Mesendoderm (in vitro differentiated cells): ENCODE data around the gene PALLD.
A peak's percentile ranks its signal among the peaks of the same experiment; 100 is the strongest.

Source experiments
- DNase-seq: peaks from one replicate; pipeline ENCODE4 v3.0.0; 2013
- H2AK5ac ChIP-seq: 2 replicates; pipeline ENCODE4 v1.6.1; 2013; ENCODE audit warnings: low read length, inconsistent platforms
- H2BK120ac ChIP-seq: 2 replicates; pipeline ENCODE4 v1.6.1; 2013; ENCODE audit warnings: low read depth, mild to moderate bottlenecking, low read length, moderate library complexity, mixed read lengths
- H2BK15ac ChIP-seq: replicated peaks from 2 replicates; pipeline ENCODE4 v1.6.1; 2013; ENCODE audit warnings: low read depth, mild to moderate bottlenecking, moderate library complexity
- H2BK5ac ChIP-seq: 2 replicates; pipeline ENCODE4 v1.6.1; 2013; ENCODE audit warnings: low read length, inconsistent platforms
- H3K18ac ChIP-seq: 2 replicates; pipeline ENCODE4 v1.6.1; 2013; ENCODE audit warnings: mild to moderate bottlenecking, low read length, mixed read lengths
- H3K23ac ChIP-seq: one replicate; pipeline ENCODE4 v1.6.1; 2013; ENCODE audit warnings: low read length
- H3K27ac ChIP-seq: 2 replicates; pipeline ENCODE4 v1.5.1; 2013; ENCODE audit warnings: low read depth, mild to moderate bottlenecking, inconsistent platforms, low read length, moderate library complexity
- H3K27me3 ChIP-seq: 2 replicates; pipeline ENCODE4 v1.6.1; 2013; ENCODE audit warnings: low read length, control low read depth, mild to moderate bottlenecking, inconsistent platforms; ENCODE audit not compliant: insufficient read depth, poor library complexity
- H3K36me3 ChIP-seq: 2 replicates; pipeline ENCODE4 v1.6.1; 2013; ENCODE audit warnings: low read length, inconsistent platforms; ENCODE audit not compliant: control insufficient read depth, insufficient read depth
- H3K4ac ChIP-seq: one replicate; pipeline ENCODE4 v1.6.1; 2013; ENCODE audit warnings: low read depth, mild to moderate bottlenecking, low read length, moderate library complexity
- H3K4me1 ChIP-seq: 2 replicates; pipeline ENCODE4 v1.6.1; 2013; ENCODE audit warnings: low read depth, low read length, inconsistent platforms; ENCODE audit not compliant: control insufficient read depth
- H3K4me2 ChIP-seq: 2 replicates; pipeline ENCODE4 v1.6.1; 2013; ENCODE audit warnings: low read length
- H3K4me3 ChIP-seq: 2 replicates; pipeline ENCODE4 v1.5.1; 2013; ENCODE audit warnings: mild to moderate bottlenecking, low read length
- H3K56ac ChIP-seq: one replicate; pipeline ENCODE4 v1.6.1; 2013; ENCODE audit warnings: low read length
- H3K79me1 ChIP-seq: 2 replicates; pipeline ENCODE4 v1.6.1; 2013; ENCODE audit warnings: low read length, inconsistent platforms
- H3K79me2 ChIP-seq: 2 replicates; pipeline ENCODE4 v1.6.1; 2013; ENCODE audit warnings: mild to moderate bottlenecking, low read length; ENCODE audit not compliant: control insufficient read depth, insufficient read depth
- H3K9ac ChIP-seq: 2 replicates; pipeline ENCODE4 v1.6.1; 2013; ENCODE audit warnings: low read length, inconsistent platforms
- H4K5ac ChIP-seq: one replicate; pipeline ENCODE4 v1.6.1; 2013; ENCODE audit warnings: low read length
- H4K8ac ChIP-seq: one replicate; pipeline ENCODE4 v1.6.1; 2013; ENCODE audit warnings: low read depth, mild to moderate bottlenecking, control low read depth, low read length, moderate library complexity
- WGBS: extraction: QIAGEN DNeasy Blood & Tissue Kit; methylation state at CpG from one replicate; pipeline ENCODE4 v1.1.7; 2013; ENCODE audit warnings: low lambda C conversion rate, missing lambda C conversion rate; ENCODE audit not compliant: insufficient coverage; ENCODE audit errors: extremely low coverage; 5-methylcytosine and 5-hydroxymethylcytosine counted together

PALLD gene

DNA sequence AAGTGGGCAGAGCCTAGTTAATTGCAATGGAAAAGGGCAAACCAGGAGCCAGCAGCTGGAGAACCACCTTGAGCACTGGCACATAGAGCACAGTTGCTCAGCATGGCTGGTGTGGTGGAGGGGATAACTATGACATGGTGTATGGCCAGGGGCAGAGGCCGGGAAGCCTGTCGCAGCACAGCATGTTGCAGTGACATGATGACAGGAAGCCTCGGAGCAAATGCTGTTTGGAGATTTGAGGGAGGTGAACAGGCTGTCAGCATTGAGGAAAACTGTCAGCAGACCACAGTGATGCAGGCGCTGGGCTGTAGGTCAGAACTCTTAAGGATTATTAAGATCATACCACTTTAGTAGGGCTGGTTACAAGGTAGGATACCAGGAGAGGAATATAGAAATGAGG is 284.5 kb downstream of the PALLD start:
- Histone ChIP-seq H3K9ac (no peak overlapping the region), H3K4me1 (no peaks in the 10 kb centered on the region), H4K8ac (no peak overlapping the region), H2BK5ac (no peak overlapping the region), H3K27ac (no peak overlapping the region), H3K4me2 (no peak overlapping the region), H2AK5ac (no peak overlapping the region), H3K4ac (no peak overlapping the region), H2BK120ac (no peak overlapping the region), H3K4me3 (no peak overlapping the region), H3K27me3 (no peaks in the 10 kb centered on the region), H3K23ac (no peak overlapping the region), H3K56ac (no peak overlapping the region), H3K18ac (no peak overlapping the region), H3K79me2 (no peaks in the 10 kb centered on the region), H4K5ac (no peak overlapping the region), H2BK15ac (no peak overlapping the region), H3K36me3 (no peaks in the 10 kb centered on the region), H3K79me1 (no peaks in the 10 kb centered on the region)
- no CpG with 5 or more reads among the region's 4 CpGs for WGBS
- DNase-seq, result no peak

GRCh38 chr4:168781926-168782325 is 285.1 kb downstream of the PALLD start:
- Histone ChIP-seq H2BK5ac (no peak overlapping the region), H3K79me1 (no peaks in the 10 kb centered on the region), H2AK5ac (no peak overlapping the region), H3K23ac (no peak overlapping the region), H3K56ac (no peak overlapping the region), H3K79me2 (no peaks in the 10 kb centered on the region), H2BK15ac (no peak overlapping the region), H2BK120ac (no peak overlapping the region), H3K27ac (no peak overlapping the region), H3K9ac (no peak overlapping the region), H3K27me3 (no peaks in the 10 kb centered on the region), H3K4ac (no peak overlapping the region), H4K5ac (no peak overlapping the region), H3K4me3 (no peak overlapping the region), H3K36me3 (no peaks in the 10 kb centered on the region), H3K4me2 (no peak overlapping the region), H4K8ac (no peak overlapping the region), H3K18ac (no peak overlapping the region), H3K4me1 (no peaks in the 10 kb centered on the region)
- DNase-seq, result no peak
- WGBS, result no CpG with 5 or more reads among the region's 4 CpGs

DNA sequence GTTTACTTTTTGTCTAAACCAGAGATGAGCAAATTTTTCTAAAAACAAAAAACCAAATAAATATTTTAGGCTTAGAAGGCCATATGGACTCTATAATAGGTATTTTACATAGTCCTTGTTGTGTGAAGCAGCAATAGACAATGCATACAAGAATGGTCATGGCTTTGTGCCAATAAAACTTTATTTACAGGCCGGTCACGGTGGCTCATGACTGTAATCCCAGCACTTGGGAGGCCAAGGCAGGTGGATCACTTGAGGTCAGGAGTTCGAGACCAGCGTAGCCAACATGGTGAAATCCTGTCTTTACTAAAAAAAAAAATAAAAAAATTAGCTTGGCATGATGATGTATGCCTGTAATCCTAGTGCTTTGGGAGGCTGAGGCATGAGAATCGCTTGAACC is 285.6 kb downstream of the PALLD start:
- no peaks in the 10 kb centered on the region for H3K79me2 ChIP-seq
- no peak for DNase-seq
- no peak overlapping the region for H4K5ac ChIP-seq
- H3K18ac ChIP-seq, result no peak overlapping the region
- H4K8ac ChIP-seq, result no peak overlapping the region
- H3K27me3 ChIP-seq, result no peaks in the 10 kb centered on the region
- H3K27ac ChIP-seq, result no peak overlapping the region
- no peak overlapping the region for H3K4ac ChIP-seq
- no peak overlapping the region for H3K23ac ChIP-seq
- H3K36me3 ChIP-seq, result no peaks in the 10 kb centered on the region
- H2BK5ac ChIP-seq, result no peak overlapping the region
- no peak overlapping the region for H3K9ac ChIP-seq
- no peaks in the 10 kb centered on the region for H3K79me1 ChIP-seq
- H2BK15ac ChIP-seq, result no peak overlapping the region
- H3K56ac ChIP-seq, result no peak overlapping the region
- H3K4me3 ChIP-seq, result no peak overlapping the region
- no peak overlapping the region for H2BK120ac ChIP-seq
- WGBS, result no CpG with 5 or more reads among the region's 5 CpGs
- no peak overlapping the region for H3K4me2 ChIP-seq
- no peak overlapping the region for H2AK5ac ChIP-seq
- H3K4me1 ChIP-seq, result no peaks in the 10 kb centered on the region

- Histone ChIP-seq H3K36me3 (no peaks in the 10 kb centered on the region), H3K56ac (no peak overlapping the region), H4K8ac (no peak overlapping the region), H2BK120ac (no peak overlapping the region), H3K18ac (no peak overlapping the region), H3K27me3 (no peaks in the 10 kb centered on the region), H2AK5ac (no peak overlapping the region), H3K23ac (no peak overlapping the region), H3K79me1 (no peaks in the 10 kb centered on the region), H4K5ac (no peak overlapping the region), H3K4ac (no peak overlapping the region), H3K4me3 (no peak overlapping the region), H2BK5ac (no peak overlapping the region), H3K4me1 (no peaks in the 10 kb centered on the region), H3K79me2 (no peaks in the 10 kb centered on the region), H3K27ac (no peak overlapping the region), H3K4me2 (no peak overlapping the region), H3K9ac (no peak overlapping the region), H2BK15ac (no peak overlapping the region)
- peak; percentile 34 for DNase-seq
- no CpG with 5 or more reads among the region's 10 CpGs for WGBS
These were observed 288.1 kb downstream of the PALLD start for GRCh38 chr4:168784786-168785461.

GRCh38 chr4:168787334-168787733 is 290.5 kb downstream of the PALLD start:
- no peak for DNase-seq
- WGBS, result no CpG with 5 or more reads among the region's 1 CpG
- no peak overlapping the region for H3K4me2 ChIP-seq
- H2AK5ac ChIP-seq, result no peak overlapping the region
- no peak overlapping the region for H3K23ac ChIP-seq
- no peak overlapping the region for H4K8ac ChIP-seq
- H3K56ac ChIP-seq, result no peak overlapping the region
- H2BK5ac ChIP-seq, result no peak overlapping the region
- H3K36me3 ChIP-seq, result no peaks in the 10 kb centered on the region
- H3K4ac ChIP-seq, result no peak overlapping the region
- no peak overlapping the region for H2BK120ac ChIP-seq
- H3K9ac ChIP-seq, result no peak overlapping the region
- no peak overlapping the region for H2BK15ac ChIP-seq
- H3K4me1 ChIP-seq, result no peaks in the 10 kb centered on the region
- no peak overlapping the region for H3K4me3 ChIP-seq
- no peaks in the 10 kb centered on the region for H3K27me3 ChIP-seq
- H3K18ac ChIP-seq, result no peak overlapping the region
- H3K27ac ChIP-seq, result no peak overlapping the region
- H3K79me2 ChIP-seq, result no peaks in the 10 kb centered on the region
- no peak overlapping the region for H4K5ac ChIP-seq
- H3K79me1 ChIP-seq, result no peaks in the 10 kb centered on the region
